SK-N-MC (cell line): ENCODE results near the gene PLA2G1B.

ENCODE experiments used
- EZH2 ChIP-seq: fragments of 200-600 bp; sonication (generic); IDR thresholded peaks from one replicate; pipeline ENCODE4 v1.6.1; 2017; ENCODE audit warnings: antibody characterized with exemption
- FOXP2 ChIP-seq: optimal IDR thresholded peaks from 2 replicates; pipeline ENCODE3; 2011; ENCODE audit warnings: mild to moderate bottlenecking, moderate library complexity; ENCODE audit not compliant: insufficient read depth; ENCODE audit errors: extremely low read length, control extremely low read depth
- POLR2AphosphoS5 ChIP-seq: IDR thresholded peaks from 2 replicates; pipeline ENCODE4 v1.6.1; 2012; ENCODE audit warnings: mild to moderate bottlenecking, low read depth, low read length, borderline replicate concordance

DNA sequence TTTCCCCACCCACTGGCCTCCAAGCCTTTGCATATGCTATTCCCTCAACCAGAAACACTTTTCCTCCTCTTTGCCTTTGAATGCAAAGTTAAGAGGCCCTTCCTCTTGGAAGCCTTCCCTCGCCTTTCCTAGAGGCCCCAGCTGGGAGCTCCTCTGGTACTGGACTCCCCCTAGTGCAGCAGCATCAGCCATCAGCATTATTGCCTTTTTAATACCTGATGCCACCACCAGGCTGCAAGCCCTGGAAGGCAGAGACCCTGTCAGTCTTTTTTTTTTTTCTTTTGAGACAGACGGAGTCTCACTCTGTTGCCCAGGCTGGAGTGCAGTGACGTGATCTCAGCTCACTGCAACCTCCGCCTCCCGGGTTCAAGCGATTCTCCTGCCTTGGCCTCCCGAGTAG lies 19.1 kb upstream of the PLA2G1B start:
- TF ChIP-seq POLR2AphosphoS5 (no peak), EZH2 (no peak), FOXP2 (no peak)
